ENCODE results near the gene SIPA1L2.

The SIPA1L2 gene

DNA sequence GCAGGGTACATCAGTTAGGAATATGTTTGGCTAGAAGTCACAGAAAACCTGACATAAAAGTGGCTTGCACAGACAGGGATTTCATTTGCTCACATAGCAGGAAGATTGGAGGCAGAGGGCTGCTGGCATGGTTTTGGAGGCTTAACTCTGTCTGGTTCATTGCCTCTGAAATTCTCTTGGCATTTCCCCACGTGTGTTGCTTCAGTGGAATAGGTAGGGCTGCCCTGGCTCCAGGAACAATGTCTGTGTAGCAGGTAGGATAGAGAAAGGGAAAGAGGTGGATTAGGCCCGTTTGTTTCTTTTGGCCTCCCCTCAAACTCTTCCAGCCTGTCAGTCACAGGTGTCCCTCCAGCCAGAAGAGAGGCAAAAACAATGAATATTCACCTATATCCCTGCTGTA, 20.5 kb upstream of the SIPA1L2 start:
- no peak for DNase-seq

GRCh38 chr1:232648316-232648715, 18.4 kb upstream of the SIPA1L2 start:
- no peak for DNase-seq

DNA sequence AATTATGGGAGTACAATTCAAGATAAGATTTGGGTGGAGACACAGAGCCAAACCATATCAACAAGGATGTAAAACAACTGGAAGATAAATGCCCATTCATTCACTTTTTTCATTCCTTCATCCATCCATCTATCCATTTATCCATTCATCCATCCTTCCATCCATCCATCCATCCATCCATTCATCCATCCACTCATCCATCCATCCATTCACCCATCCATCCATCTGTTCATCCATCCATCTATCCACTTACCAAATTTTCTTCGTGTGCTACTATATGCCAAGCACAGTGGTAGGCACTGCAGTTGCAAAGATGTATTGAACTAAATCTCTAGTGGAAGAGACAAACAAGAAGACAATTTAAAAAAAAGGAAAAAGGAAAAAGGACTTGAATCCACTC, 14.3 kb upstream of the SIPA1L2 start:
- no peak for DNase-seq

DNA sequence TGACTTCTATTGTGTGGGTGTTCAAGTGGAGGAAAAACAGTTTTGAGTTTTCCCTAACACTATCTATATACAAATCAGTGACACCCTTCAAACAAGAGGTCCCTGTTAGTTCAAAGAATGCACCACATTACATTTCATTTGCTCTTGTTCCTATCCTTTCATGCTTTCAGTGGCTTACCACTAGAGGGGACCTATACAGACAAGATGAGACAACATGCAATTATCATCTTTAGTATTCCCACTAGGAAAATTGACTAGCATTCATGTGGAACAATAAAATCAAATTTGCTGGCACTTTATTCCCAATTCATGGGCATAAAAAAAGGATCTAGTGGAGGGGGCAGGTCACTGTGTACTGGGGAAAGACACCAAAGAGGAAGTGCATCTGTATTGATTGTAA, 13.3 kb upstream of the SIPA1L2 start:
- no peak for DNase-seq

DNA sequence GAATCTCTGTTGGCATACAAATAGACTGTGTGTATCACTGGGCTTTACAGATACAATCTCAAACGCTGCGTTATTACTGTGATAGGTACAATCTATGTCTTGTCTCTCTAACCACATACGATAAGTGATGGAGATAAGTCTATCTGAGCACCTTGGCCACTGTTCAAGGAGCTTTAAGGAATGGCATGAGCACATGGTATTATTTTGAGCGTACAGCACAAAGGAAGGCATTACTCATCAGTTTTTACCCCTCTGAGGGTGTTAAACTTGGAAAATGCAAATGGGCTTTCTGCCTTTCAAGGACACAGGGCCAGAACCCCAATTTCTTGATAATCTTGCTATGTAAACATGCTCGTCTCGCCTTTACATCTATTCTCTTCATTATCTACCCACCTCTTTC, 11.6 kb upstream of the SIPA1L2 start:
- DNase-seq: no peak

DNA sequence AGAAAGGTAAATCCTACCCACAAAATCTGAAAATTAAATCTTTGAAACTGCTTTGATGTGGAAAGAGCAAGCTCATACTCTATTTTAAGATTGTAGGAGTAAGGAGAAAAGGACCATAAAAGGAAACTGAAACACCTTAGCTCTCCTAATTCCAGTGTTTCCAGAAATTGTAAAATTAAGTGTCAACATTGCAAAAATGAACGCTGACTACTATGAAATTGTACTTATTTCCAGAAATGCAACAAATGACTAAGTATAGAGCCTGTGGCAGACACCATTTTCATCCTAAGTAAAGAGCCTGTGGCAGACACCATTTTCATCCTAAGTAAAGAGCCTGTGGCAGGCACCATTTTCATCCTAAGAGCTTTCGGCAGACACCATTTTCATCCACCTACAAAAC, 6.9 kb upstream of the SIPA1L2 start:
- no peak for DNase-seq

DNA sequence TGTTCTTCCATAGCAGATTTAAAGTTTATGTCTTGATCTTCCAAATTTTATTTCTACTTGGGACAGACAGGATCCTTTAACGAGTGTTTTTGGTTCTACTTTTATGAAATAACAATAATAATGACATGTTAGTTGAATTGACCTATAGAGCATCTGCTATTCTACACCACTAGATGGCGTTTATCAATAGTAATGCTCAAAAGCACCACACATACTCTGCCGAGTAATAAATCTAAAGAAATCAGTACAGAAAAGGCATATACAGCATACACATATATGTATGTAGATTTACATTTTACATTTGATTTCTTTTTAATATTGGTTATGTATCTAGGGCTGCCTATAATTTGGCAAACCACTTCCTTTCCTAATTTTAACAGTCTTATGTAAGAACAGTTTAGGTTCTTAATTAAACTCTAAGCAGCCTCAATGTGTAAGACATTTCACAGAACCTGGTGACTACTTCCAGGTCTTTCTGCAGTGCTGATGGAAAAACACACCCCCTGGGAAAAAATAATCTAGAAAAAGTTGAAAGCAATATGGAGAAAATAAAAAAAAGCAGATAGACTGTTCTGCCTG, 5.9 kb upstream of the SIPA1L2 start:
- DNase-seq: peak in 1 of 58 donors; percentile 4

GRCh38 chr1:232635279-232635678, 5.3 kb upstream of the SIPA1L2 start:
- no peak for DNase-seq

DNA sequence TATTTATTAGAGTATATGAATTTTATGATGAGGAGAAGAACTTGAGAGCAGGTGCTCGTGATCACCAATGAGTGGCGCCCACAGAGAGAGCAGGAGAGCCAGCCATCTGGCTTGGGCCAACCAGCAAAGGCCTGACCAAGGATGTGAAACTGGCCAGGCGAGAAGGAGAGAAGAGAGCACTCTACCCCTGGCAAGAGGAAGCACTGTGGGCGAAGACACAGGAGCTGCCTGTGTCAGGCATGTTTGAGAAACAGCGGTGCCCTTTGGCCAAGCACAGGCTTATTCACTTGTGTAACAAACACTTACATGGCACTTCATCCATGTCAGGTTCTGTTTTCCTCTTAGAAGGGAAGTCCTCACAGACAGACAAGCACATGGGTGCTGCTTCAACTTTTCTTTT, 4.2 kb upstream of the SIPA1L2 start:
- peak in 17 of 58 donors; percentile 4 to 53 (median 21) for DNase-seq

DNA sequence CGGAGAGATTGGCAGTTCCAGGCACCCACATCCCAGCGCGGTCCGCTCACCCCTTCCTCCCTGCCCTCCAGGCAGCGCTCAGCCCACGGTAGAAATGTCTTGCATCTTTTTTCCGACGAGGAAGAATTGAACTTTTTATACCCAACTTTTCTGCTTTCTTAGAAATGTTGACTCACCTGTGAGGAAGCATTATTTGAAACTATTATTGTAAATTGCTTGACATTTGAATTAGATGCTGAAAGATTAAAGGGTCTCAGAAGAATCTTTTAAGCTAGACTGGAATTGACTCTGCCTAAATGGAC, 912 bp upstream of the SIPA1L2 start:
- no peak for DNase-seq

GRCh38 chr1:232629250-232630046, 485 bp downstream of the SIPA1L2 start:
- DNase-seq: peak in 29 of 58 donors; percentile 11 to 69 (median 29)

DNA sequence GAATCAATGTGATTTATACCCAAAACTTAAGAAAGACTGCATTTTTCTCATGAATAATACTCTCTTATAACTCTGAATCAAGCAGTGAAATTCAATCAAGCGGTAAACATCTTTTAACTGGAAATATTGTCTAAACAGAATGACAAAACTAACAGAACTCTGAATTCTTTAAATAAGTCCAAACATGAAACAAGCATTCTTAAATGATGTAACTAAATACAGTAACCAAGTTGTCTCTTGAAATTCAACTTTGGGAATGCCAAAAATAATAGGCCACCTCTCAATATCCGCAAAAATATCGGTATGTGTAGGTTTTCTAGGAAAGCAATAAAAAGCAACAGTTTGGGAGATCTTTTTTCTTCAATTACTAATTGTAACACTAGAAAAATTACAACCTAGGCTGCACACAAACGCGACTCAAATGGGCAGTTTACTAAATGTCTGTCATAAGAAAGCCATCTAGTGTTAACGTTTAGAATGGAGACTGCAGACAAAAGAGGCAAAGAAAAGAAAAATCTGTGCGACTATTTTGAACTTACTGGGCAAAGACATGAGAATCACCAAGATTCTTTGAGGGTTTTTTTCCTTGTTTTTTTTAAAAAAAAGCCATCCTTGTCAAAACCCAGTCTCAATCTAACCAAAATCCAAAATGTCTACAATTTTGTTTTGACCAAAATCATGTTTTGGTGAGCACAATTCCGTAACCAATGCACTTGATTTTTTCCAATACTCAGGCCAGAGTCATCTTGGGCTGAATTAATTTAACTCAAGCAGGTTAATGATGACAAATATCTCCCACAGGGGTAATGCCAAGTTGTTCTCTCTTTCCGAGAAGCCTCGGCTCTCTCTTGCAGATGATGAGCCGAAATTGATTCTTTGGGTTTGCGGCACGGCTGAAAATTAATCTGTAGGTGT, 1.3 kb downstream of the SIPA1L2 start:
- DNase-seq: peak in 3 of 58 donors; percentile 2 to 65 (median 34)

GRCh38 chr1:232627645-232628334, 2.1 kb downstream of the SIPA1L2 start:
- DNase-seq: peak in 1 of 58 donors; percentile 11

DNA sequence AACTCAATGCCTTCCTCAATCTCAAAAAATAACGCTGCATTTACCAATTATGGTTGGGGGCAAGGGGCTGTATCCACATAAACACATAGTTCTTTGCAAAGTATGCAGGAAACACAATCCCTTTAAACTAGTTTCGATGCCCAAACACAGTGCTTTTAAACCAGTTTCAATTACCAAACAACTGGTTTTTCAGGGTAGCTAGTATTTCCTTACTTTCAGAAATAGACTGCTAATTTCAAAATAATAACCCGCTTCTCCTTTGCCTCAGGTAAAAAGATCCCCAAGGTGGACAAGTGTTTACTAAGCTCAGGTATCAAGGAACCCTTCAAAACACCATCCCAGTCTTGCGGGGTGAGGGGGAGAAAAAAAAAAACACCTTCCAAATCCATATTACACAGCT, 2.8 kb downstream of the SIPA1L2 start:
- no peak for DNase-seq

- no peak for DNase-seq
Observed at GRCh38 chr1:232626452-232626851, 3.5 kb downstream of the SIPA1L2 start.

- DNase-seq: no peak
Observed at GRCh38 chr1:232625319-232625868, 4.5 kb downstream of the SIPA1L2 start.

DNA sequence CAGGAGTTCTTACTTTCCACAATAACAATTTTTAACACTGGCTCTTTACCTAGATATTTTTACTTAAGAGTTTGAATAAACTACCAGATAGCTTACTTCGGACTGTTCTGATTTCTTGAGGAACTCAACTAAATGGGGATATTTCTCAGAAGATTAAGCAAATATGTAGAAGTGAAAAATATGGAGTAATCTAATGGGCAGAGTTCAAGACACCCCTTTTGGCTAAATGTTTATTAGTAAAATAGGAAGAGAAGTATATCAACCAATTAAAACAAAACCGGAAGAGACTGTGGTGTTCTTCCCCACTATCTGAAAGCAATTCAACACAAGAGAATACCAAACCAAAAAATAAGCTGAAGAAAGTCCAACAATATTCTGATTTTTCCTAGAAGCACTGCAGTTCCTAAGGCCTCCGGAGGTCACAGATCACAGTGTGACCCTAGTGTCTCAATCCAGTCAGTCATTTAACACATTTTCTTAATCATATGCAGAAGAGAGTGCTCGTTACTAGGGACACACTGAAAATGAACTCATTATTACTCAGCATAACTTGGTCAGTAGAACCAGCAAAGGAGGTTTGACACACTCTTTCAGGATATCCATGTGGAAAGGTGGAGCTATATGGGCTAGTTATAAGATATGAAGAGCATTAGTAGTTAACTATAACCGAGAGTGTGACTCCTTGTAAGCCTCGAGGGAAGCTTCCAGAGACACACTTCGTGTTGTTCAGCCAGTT, 5.2 kb downstream of the SIPA1L2 start:
- DNase-seq: no peak

DNA sequence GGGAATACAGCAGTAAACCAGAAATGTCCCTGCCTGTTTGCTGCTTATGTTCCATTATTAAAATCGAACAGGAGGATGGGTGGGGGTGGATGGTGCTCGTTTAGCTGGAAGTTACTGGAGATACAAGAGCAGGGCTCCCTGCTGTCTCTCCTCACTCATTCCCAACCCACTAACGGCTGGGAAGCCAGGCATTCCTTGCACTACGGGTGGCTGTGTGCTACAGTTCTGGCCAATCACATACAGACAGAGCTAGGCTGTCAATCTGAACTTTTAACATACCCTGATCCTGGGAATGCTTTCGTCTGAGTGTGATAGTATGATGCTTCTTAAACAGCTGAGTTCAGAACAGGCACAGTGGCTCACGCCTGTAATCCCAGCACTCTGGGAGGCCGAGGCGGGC, 7.0 kb downstream of the SIPA1L2 start:
- no peak for DNase-seq

DNA sequence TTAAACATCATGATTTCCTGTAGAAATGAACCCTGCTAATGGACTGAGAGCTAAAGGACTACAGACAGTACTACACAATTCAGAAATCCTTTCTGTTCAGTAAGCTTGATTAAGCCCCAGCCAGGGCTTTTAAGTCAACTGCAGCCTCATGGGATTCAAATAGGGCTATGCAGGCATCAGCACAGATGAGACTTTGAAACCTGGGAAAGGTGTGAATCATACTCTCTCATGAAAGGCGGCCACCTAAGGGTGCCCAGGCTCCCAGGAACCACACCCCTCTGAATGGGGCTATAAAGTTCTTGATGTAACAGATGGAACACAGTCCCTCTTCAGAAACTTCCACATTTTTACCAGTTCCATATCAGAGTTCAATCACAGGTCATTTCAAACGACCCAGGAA, 7.6 kb downstream of the SIPA1L2 start:
- no peak for DNase-seq

GRCh38 chr1:232621050-232621449, 8.9 kb downstream of the SIPA1L2 start:
- no peak for DNase-seq

Data from anterior cingulate cortex (tissue), 58 donors.